Fibroblast of the aortic adventitia (primary cell): ENCODE data around the gene C19orf81. TPM values are rescaled to one million over a fixed set of nuclear protein-coding genes. Genes with fewer than 3 reads are reported as not detected.
A peak's percentile ranks its signal among the peaks of the same experiment; 100 is the strongest.

ENCODE experiments used
- DNase-seq: peaks from one replicate; pipeline ENCODE4 v3.0.0-alpha.2; 2010; ENCODE audit warnings: low read depth
- H3K4me3 ChIP-seq: 2 replicates; pipeline ENCODE4 v1.5.1; 2011; ENCODE audit warnings: low read depth, mild to moderate bottlenecking, control low read depth, low read length, moderate library complexity
- CTCF ChIP-seq: IDR thresholded peaks from 2 replicates; pipeline ENCODE4 v1.5.1; 2011; ENCODE audit warnings: mild to moderate bottlenecking, low read length, control low read depth, inconsistent platforms; ENCODE audit not compliant: insufficient read depth
- total RNA-seq: library from RNA; depleted of rRNA; stranded (reverse); fragments of >200 nt; gene quantifications from 2 replicates; pipeline ENCODE4 v1.2.3, GENCODE V29; 2012; ENCODE audit warnings: low replicate concordance

The C19orf81 gene
- total RNA-seq, 1 donor = not detected

- DNase-seq = no peak
- no peak overlapping the region for H3K4me3 ChIP-seq
- TF ChIP-seq CTCF = no peak
These were observed 23.9 kb downstream of the C19orf81 start for GRCh38 chr19:50673118-50673517.

DNA sequence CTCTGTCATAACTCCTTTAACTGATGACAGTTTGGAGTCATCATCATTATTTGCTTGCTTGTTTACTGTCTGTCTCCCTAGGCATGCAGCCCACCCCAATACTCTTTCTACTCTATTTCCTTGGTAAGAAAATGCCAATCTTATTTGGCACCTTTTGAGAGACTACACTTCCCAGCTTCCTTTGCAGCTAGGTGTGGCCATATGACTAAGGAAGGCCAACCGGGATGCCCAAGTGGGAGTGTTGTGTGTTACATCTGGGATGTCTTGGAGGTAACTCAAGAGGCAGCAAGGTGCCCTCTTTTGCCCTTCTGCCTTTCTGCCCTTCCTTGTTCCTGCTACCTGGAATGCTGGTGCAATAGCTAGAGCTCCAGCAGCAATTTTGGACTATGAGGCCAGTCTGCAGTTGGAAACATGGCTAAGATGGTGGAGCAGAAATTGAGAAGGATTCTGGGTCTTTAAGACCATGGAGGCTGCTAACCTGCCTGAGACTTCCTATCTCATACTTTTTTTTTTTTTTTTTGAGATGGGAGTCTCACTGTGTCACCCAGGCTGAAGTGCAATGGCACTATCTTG, 27.5 kb downstream of the C19orf81 start:
- H3K4me3 ChIP-seq = no peak overlapping the region
- TF ChIP-seq CTCF = no peak
- no peak for DNase-seq

DNA sequence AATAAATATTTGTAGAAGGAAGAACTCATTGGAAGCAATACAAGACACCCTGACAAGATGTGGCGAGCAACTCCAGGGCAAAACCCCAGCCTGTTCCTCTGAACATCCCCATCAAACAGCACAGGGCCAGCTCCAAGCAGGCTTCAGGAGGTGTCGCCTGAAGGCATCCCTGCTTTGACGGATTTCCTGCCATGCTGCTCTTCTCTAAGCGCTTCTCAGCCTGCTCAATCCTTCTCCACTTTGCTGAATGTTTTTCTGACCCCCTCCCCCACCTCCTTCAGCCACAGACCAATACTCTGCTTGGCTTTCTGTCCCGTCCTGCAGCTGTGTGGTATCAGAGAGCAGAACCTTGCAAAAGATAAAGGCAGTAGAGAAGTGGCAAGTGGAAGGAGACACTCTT, 28.4 kb downstream of the C19orf81 start:
- no peak overlapping the region for H3K4me3 ChIP-seq
- no peak for TF ChIP-seq CTCF
- no peak for DNase-seq

GRCh38 chr19:50678323-50678722, 29.1 kb downstream of the C19orf81 start:
- DNase-seq = no peak
- H3K4me3 ChIP-seq = no peak overlapping the region
- TF ChIP-seq CTCF = no peak

DNA sequence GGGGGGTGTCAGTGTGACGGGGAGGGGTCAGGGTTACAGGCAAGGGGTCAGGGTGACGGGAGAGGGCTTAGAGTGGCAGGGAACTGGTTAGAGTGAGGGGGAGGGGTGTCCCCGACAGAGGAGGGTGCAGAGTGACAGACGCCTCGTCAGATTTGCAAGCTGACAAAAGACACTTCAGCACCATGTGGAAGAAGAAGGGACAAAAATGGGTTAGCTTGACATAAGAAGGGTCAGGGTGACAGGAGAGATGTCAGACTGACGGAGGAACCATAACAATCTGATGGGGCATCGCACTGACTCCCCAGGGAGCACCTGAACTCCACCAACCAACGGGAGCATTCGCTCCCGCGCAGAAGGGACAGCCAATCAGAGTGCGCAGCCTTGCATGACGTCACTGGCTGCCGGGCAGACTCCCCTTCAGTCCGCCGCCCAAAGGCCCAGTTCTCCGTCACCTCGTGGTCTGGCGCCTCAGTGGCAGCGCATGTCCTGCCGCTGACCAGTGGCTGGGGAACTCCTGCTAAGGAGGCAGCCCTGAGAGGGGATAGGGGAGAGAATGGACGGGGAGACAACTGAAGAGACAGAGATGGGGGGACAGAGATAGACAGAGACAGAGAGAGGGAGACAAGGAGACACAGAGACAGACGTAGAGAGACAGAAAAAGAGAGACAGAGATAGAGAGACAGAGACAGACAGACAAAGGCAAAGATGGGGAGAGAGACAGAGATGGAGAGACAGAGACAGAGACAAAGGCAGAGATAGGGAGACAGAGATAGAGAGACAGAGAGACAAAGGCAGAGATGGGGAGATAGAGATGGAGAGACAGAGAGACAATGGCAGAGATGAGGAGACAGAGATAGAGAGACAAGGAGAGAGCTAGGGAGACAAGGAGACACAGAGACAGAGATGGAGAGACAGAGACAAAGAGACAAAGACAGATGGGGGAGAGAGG, 30.2 kb downstream of the C19orf81 start:
- peak; percentile 60 for DNase-seq
- no peak for TF ChIP-seq CTCF
- no peak overlapping the region for H3K4me3 ChIP-seq

GRCh38 chr19:50686310-50687032, 37.2 kb downstream of the C19orf81 start:
- TF ChIP-seq CTCF = no peak
- no peak overlapping the region for H3K4me3 ChIP-seq
- DNase-seq = no peak
